T-cell (primary cell): ENCODE data around the gene LAMB2. TPM values are rescaled to one million over a fixed set of nuclear protein-coding genes. Genes with fewer than 3 reads are reported as not detected.

ENCODE experiments used
- ATAC-seq, 4 experiments: fragments of 200-7000 bp in 3 of 4; fragments of 150-1000 bp in 1 of 4; cut with Tn5 transposase; replicated peaks in 1 of 4; 1 replicate in 3 of 4; 2 replicates in 1 of 4; pipeline ENCODE4 v1.10.0; 2021; ENCODE audit warnings: moderate library complexity in 3 of 4, mild to moderate bottlenecking in 2 of 4, moderate number of reproducible peaks in 1 of 4
- CTCF ChIA-PET, 2 donors: fragments of 300-600 bp; sonication (Branson Sonifier 250); formaldehyde crosslinking; loops; one replicate each; lab custom pipeline; 2022; ENCODE audit warnings: antibody characterized with exemption in 2 of 2; lab: Charles Lee
- POLR2A ChIA-PET, 2 donors: fragments of 300-600 bp; sonication (Branson Sonifier 250); formaldehyde crosslinking; loops; one replicate each; lab custom pipeline; 2022; ENCODE audit warnings: antibody characterized with exemption in 2 of 2; lab: Charles Lee
- DNase-seq, 35 experiments: peaks; one replicate each; pipeline versions ENCODE4 v3.0.0 to v3.0.0-alpha.2; 2013 to 2023
- H3K27ac ChIP-seq: one replicate; pipeline ENCODE4 v1.5.1; 2013; ENCODE audit warnings: low read length
- H3K27me3 ChIP-seq, 2 experiments: replicated peaks in 1 of 2; 1 replicate in 1 of 2; 2 replicates in 1 of 2; pipeline versions ENCODE4 v1.6.1 to v1.7.0; 2013; ENCODE audit warnings: low read length in 1 of 2, mixed read lengths in 1 of 2; ENCODE audit not compliant: control insufficient read depth in 2 of 2, insufficient read depth in 2 of 2; ENCODE audit errors: extremely low read depth in 1 of 2
- H3K36me3 ChIP-seq, 2 donors: 1 replicate in 1 of 2; 2 replicates in 1 of 2; pipeline versions ENCODE4 v1.6.1 to v1.7.0; 2013; ENCODE audit warnings: low read length in 1 of 2; ENCODE audit not compliant: control insufficient read depth in 2 of 2, insufficient read depth in 1 of 2; ENCODE audit errors: extremely low read depth in 1 of 2
- H3K4me1 ChIP-seq, 2 experiments: 1 replicate in 1 of 2; 2 replicates in 1 of 2; pipeline versions ENCODE4 v1.6.1 to v1.7.0; 2013; ENCODE audit warnings: low read length in 2 of 2, mixed read lengths in 1 of 2; ENCODE audit not compliant: insufficient read depth in 2 of 2, control insufficient read depth in 1 of 2; ENCODE audit errors: extremely low read depth in 1 of 2
- H3K4me3 ChIP-seq, 2 donors: 1 replicate in 1 of 2; 2 replicates in 1 of 2; pipeline versions ENCODE4 v1.5.1 to v1.7.0; 2013; ENCODE audit warnings: mild to moderate bottlenecking in 2 of 2, low read length in 1 of 2, moderate library complexity in 1 of 2; ENCODE audit not compliant: control insufficient read depth in 1 of 2; ENCODE audit errors: extremely low read depth in 1 of 2
- H3K9me3 ChIP-seq: 2 replicates; pipeline ENCODE4 v1.7.0; 2013
- H3K27ac Mint-ChIP-seq, 2 donors: one replicate each; pipeline ENCODE4 v1.8.0; 2020 to 2021; ENCODE audit warnings: mild to moderate bottlenecking in 2 of 2, mixed read lengths in 2 of 2
- H3K27me3 Mint-ChIP-seq, 2 donors: one replicate each; pipeline ENCODE4 v1.8.0; 2021 to 2022; ENCODE audit warnings: mixed read lengths in 2 of 2
- H3K36me3 Mint-ChIP-seq: one replicate; pipeline ENCODE4 v1.8.0; 2021; ENCODE audit warnings: mixed read lengths
- H3K4me1 Mint-ChIP-seq, 3 donors: one replicate each; pipeline ENCODE4 v1.8.0; 2020 to 2022; ENCODE audit warnings: mixed read lengths in 3 of 3, mild to moderate bottlenecking in 1 of 3
- H3K4me3 Mint-ChIP-seq, 3 donors: one replicate each; pipeline ENCODE4 v1.8.0; 2020 to 2022; ENCODE audit warnings: mild to moderate bottlenecking in 3 of 3, mixed read lengths in 3 of 3, moderate library complexity in 3 of 3
- H3K9me3 Mint-ChIP-seq, 3 donors: one replicate each; pipeline ENCODE4 v1.8.0; 2020 to 2022; ENCODE audit warnings: mixed read lengths in 3 of 3
- WGBS: methylation state at CpG from one replicate; pipeline ENCODE4 v1.1.5; 2013; ENCODE audit warnings: missing lambda C conversion rate; ENCODE audit not compliant: insufficient coverage; 5-methylcytosine and 5-hydroxymethylcytosine counted together
- total RNA-seq, 35 experiments: library from RNA in 6 of 35; stranded (reverse) in 6 of 35; fragments of 120-200 nt in 1 of 35; gene quantifications; one replicate each; pipeline versions ENCODE4 v1.2.1 to v1.2.4 and lab custom pipeline; 2013 to 2026

Gene LAMB2
- total RNA-seq, 5 donors from 2014 or later (not counting 1 experiment from before 2014, with no cell fraction given) = 0.25 to 3.7 (median 2.1) TPM

DNA sequence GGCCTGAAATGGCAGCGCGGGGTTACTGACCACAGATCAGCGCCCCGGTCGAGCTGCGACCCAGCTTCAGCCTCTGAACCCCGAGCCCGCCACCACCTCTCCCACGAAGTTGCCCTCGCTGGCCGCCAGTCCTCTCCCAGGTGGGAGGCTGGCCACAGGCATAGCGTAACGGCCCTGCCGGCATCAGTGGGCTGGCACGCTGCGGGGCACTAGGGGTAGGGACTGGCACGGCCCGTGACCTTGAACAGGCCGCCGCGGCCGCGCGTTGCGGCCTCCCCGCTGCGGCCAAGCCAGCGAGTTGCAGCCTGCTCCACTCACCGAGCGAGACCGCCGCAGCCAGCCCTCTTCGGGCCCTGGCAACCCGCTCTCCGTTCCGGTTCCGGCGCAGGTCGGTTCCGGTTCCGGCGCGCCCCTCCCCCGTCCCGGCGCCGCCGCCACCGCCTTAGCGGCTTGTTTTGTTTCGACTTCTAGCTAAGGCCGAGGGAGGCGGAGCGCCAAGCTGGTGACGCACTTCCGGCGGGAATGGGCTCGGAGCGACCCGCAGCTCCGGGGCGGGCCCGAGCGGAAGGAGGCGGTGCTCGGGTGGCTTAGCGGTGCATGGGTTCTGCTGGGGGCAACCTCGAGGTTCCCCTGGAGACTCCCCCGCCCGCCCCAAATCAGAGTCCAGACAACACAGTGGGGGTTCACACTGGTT, 12.3 kb downstream of the LAMB2 start, which contains the start of gene USP19:
Gene USP19 (minus strand): TSS at position 386 of the 694 bp plus-strand sequence. CDS start 1,678 bp downstream, outside the sequence.
- Histone ChIP-seq H3K27ac (peak within 1 kb of the TSS; percentile 93), H3K36me3 (peaks cover 8 to 33% of the 10 kb centered on the region in 2 donors), H3K27me3 (no peaks in the 10 kb centered on the region), H3K4me3 (peak within 1 kb of the TSS; percentile 81 to 95), H3K4me1 (peaks cover 9 to 42% of the 10 kb centered on the region in 2 experiments), H3K9me3 (no peaks in the 10 kb centered on the region)
- Mint-ChIP-seq H3K36me3 (peaks cover 23% of the 10 kb centered on the region), H3K27ac (peak within 1 kb of the TSS; percentile 87 to 89), H3K9me3 (no peaks in the 10 kb centered on the region), H3K4me3 (peak within 1 kb of the TSS; percentile 83 to 85 (median 83)), H3K4me1 (peaks cover 14 to 22% (median 22%) of the 10 kb centered on the region in 3 donors), H3K27me3 (no peaks in the 10 kb centered on the region)
- WGBS = under 1% methylated on average over 66 of the region's 70 CpGs
- ATAC-seq (peak; percentile 92 to 95 (median 93)), DNase-seq (peak; percentile 85 to 99 (median 94))
- ChIA-PET CTCF (interaction anchor here (0.5 to 1.7 kb wide), 8 partner anchors 17 to 181 kb away, joined by 3 to 15 read pairs (median 3); partner anchors contain the start of genes IMPDH2 (in 1 of the 2), KLHDC8B (in 1 of the 2) and QRICH1 (in 1 of the 2)), POLR2A (interaction anchor here in 1 of 2 donors (0.5 to 1.2 kb wide), 5 partner anchors 17 to 291 kb away, joined by 3 to 17 read pairs (median 3); partner anchors contain the start of genes DALRD3, QRICH1, RHOA and TCTA)

DNA sequence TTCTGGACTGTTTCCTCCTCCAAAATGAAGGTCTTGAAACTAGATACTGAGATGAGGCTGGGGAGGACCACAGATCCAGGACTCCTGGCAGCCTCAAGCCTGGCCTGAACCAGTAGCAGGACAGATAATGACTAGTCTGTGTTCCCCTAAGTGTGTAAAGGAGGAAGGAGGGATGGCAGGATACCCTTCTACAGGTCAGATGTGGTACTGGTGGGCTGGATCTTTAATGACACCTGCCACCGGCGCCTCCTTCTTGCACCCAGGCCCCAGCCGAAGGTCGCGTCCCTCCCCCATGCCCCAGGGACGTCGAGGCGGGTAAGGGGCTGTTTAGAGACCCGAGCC, 12.8 kb downstream of the LAMB2 start:
- Histone ChIP-seq H3K4me1 (peaks cover 9 to 42% of the 10 kb centered on the region in 2 experiments), H3K27ac (peak overlapping the region; percentile 93), H3K27me3 (no peaks in the 10 kb centered on the region), H3K4me3 (peak overlapping the region; percentile 81 to 95), H3K9me3 (no peaks in the 10 kb centered on the region), H3K36me3 (peaks cover 9 to 38% of the 10 kb centered on the region in 2 donors)
- ATAC-seq (peak in 3 of 4 experiments; percentile 1 to 9 (median 3)), DNase-seq (peak in 7 of 35 experiments; percentile 5 to 30 (median 10))
- H3K4me3 Mint-ChIP-seq = peak overlapping the region; percentile 83 to 85 (median 83)
- 0% methylated on average over 9 of the region's 9 CpGs for WGBS
- H3K9me3 Mint-ChIP-seq = no peaks in the 10 kb centered on the region
- no peaks in the 10 kb centered on the region for H3K27me3 Mint-ChIP-seq
- peaks cover 28% of the 10 kb centered on the region for H3K36me3 Mint-ChIP-seq
- peak overlapping the region; percentile 87 to 89 for H3K27ac Mint-ChIP-seq
- peaks cover 14 to 22% (median 22%) of the 10 kb centered on the region in 3 donors for H3K4me1 Mint-ChIP-seq
- ChIA-PET CTCF (interaction anchor here in 1 of 2 donors (0.5 to 1.7 kb wide), 5 partner anchors 16 to 182 kb away, joined by 3 to 15 read pairs (median 4); partner anchors contain the start of genes KLHDC8B and QRICH1), POLR2A (interaction anchor here in 1 of 2 donors (0.6 kb wide), 1 partner anchor 11 kb away, joined by 3 read pairs; no protein-coding TSS in a partner anchor)

- Histone ChIP-seq H3K36me3 (peaks cover 9 to 45% of the 10 kb centered on the region in 2 donors), H3K9me3 (no peaks in the 10 kb centered on the region), H3K4me1 (peaks cover 9 to 42% of the 10 kb centered on the region in 2 experiments), H3K4me3 (peak overlapping the region; percentile 81 to 95), H3K27ac (peak overlapping the region; percentile 93), H3K27me3 (no peaks in the 10 kb centered on the region)
- ChIA-PET CTCF (interaction anchor here in 1 of 2 donors (1.7 kb wide), 1 partner anchor 16 kb away, joined by 4 read pairs; no protein-coding TSS in a partner anchor), POLR2A (interaction anchor here in 1 of 2 donors (0.6 kb wide), 1 partner anchor 11 kb away, joined by 3 read pairs; no protein-coding TSS in a partner anchor)
- H3K4me3 Mint-ChIP-seq = peak overlapping the region; percentile 83 to 85 (median 83)
- H3K4me1 Mint-ChIP-seq = peaks cover 14 to 22% (median 22%) of the 10 kb centered on the region in 3 donors
- H3K27me3 Mint-ChIP-seq = no peaks in the 10 kb centered on the region
- no peak for DNase-seq
- H3K36me3 Mint-ChIP-seq = peaks cover 34% of the 10 kb centered on the region
- H3K27ac Mint-ChIP-seq = peak overlapping the region in 1 of 2 donors; percentile 39
- ATAC-seq = no peak
- no CpG with 5 or more reads among the region's 3 CpGs for WGBS
- H3K9me3 Mint-ChIP-seq = no peaks in the 10 kb centered on the region
Observed at GRCh38 chr3:49119439-49119838, 13.4 kb downstream of the LAMB2 start.

GRCh38 chr3:49119036-49119435, 13.8 kb downstream of the LAMB2 start:
- Histone ChIP-seq H3K27me3 (no peaks in the 10 kb centered on the region), H3K36me3 (peaks cover 12 to 49% of the 10 kb centered on the region in 2 donors), H3K4me1 (peaks cover 9 to 42% of the 10 kb centered on the region in 2 experiments), H3K4me3 (no peak overlapping the region), H3K9me3 (no peaks in the 10 kb centered on the region), H3K27ac (peak overlapping the region; percentile 93)
- ChIA-PET POLR2A (no interaction called here), CTCF (no interaction called here)
- Mint-ChIP-seq H3K4me1 (peaks cover 14 to 22% (median 22%) of the 10 kb centered on the region in 3 donors), H3K36me3 (peaks cover 36% of the 10 kb centered on the region), H3K9me3 (no peaks in the 10 kb centered on the region), H3K27me3 (no peaks in the 10 kb centered on the region), H3K4me3 (peak overlapping the region; percentile 83 to 85 (median 83)), H3K27ac (peak overlapping the region in 1 of 2 donors; percentile 39)
- DNase-seq = no peak
- WGBS = 96% methylated on average over 10 of the region's 10 CpGs
- ATAC-seq = no peak

GRCh38 chr3:49112262-49112661, 20.6 kb downstream of the LAMB2 start:
- no peak for ATAC-seq
- DNase-seq = no peak
- no peak overlapping the region for H3K4me3 ChIP-seq
- POLR2A ChIA-PET = no interaction called here
- no peak overlapping the region for H3K27ac ChIP-seq
- no peaks in the 10 kb centered on the region for H3K9me3 ChIP-seq
- H3K27me3 Mint-ChIP-seq = no peaks in the 10 kb centered on the region
- H3K4me3 Mint-ChIP-seq = no peak overlapping the region
- H3K4me1 Mint-ChIP-seq = peaks cover 0 to 2% (median 2%) of the 10 kb centered on the region in 3 donors
- no peak overlapping the region for H3K27ac Mint-ChIP-seq
- H3K36me3 Mint-ChIP-seq = peaks cover 56% of the 10 kb centered on the region
- 98% methylated on average over 11 of the region's 14 CpGs for WGBS
- H3K36me3 ChIP-seq = peaks cover 39 to 86% of the 10 kb centered on the region in 2 donors
- CTCF ChIA-PET = no interaction called here
- H3K27me3 ChIP-seq = no peaks in the 10 kb centered on the region
- peaks cover 0 to 8% of the 10 kb centered on the region in 2 experiments for H3K4me1 ChIP-seq
- H3K9me3 Mint-ChIP-seq = no peaks in the 10 kb centered on the region

- Histone ChIP-seq H3K36me3 (peaks cover 37 to 77% of the 10 kb centered on the region in 2 donors), H3K9me3 (no peaks in the 10 kb centered on the region), H3K4me1 (peaks cover 0 to 2% of the 10 kb centered on the region in 2 experiments), H3K27me3 (no peaks in the 10 kb centered on the region), H3K27ac (no peak overlapping the region), H3K4me3 (no peak overlapping the region)
- Mint-ChIP-seq H3K36me3 (peaks cover 51% of the 10 kb centered on the region), H3K27ac (no peak overlapping the region), H3K9me3 (no peaks in the 10 kb centered on the region), H3K4me3 (no peak overlapping the region), H3K27me3 (no peaks in the 10 kb centered on the region), H3K4me1 (peaks cover 0 to 2% (median under 1%) of the 10 kb centered on the region in 3 donors)
- CTCF ChIA-PET = interaction anchor here in 1 of 2 donors (0.7 kb wide), 1 partner anchor 926 kb away, joined by 3 read pairs; no protein-coding TSS in a partner anchor
- DNase-seq = no peak
- WGBS = 92% methylated on average over 5 of the region's 6 CpGs
- ATAC-seq = no peak
- POLR2A ChIA-PET = no interaction called here
Observed at GRCh38 chr3:49111347-49111746, 21.5 kb downstream of the LAMB2 start.
